ENCODE data around the gene BORCS8. TPM values are rescaled to one million over a fixed set of nuclear protein-coding genes. Genes with fewer than 3 reads are reported as not detected.

BORCS8 gene
- total RNA-seq, 2 donors from 2014 or later, result 18.0 to 26.9 TPM

DNA sequence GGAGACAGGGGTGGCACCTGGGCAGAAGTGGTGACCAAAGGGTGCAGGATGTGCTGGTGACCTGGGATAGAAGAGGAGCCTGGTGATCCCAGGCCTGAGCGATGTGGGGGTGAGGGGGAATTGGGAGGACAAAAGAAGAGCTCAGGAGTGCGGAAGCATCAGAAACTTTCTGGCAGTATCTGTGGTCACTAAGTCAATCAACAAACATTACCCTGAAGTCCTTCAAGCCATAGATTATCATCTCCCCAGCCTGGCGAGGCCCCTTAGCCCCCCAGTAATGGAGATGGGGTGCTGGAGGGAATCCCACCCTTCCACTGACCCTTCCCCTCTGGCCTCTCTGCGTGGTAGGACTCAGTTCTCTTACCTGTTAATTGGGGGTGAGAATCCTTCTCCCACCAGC is 32.4 kb downstream of the BORCS8 start:
- TF ChIP-seq CTCF (IDR thresholded peaks at IDR 0.05), result no peak
- TF ChIP-seq POLR2AphosphoS5 (IDR thresholded peaks at IDR 0.05), result no peak
- no peak for TF ChIP-seq POLR2A (IDR thresholded peaks at IDR 0.05)
- no peak for DNase-seq (ENCODE audit: low spot score)
- intact Hi-C loops (cut with DNase I), result no loop called here
- H3K4me1 ChIP-seq (replicated peaks), result no peaks in the 10 kb centered on the region
- no peaks in the 10 kb centered on the region for H3K27me3 ChIP-seq (replicated peaks; ENCODE audit: insufficient read depth)
- H3K4me3 ChIP-seq, result no peak overlapping the region
- no peak overlapping the region for H3K27ac ChIP-seq
- no peaks in the 10 kb centered on the region for H3K9me3 ChIP-seq
- no peaks in the 10 kb centered on the region for H3K36me3 ChIP-seq
- 97% methylated on average over 4 of the region's 4 CpGs for WGBS

DNA sequence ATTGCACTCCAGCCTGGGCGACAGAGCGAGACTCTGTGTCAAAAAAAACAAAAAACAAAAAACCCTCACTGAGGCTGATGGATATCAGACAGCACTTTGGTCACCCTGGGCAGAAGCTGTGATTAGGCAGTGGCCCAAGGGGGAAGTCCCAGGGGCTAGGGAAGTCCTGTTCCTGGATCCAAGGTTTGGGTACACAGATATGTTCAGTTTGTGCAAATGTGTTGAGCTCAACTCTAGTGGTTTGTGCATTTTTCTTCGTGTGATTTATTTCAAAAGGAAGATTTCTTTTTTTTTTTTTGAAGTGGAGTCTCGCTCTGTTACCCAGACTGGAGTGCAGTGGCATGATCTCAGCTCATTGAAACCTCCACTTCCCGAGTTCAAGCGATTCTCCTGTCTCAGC is 34.1 kb downstream of the BORCS8 start:
- TF ChIP-seq CTCF (IDR thresholded peaks at IDR 0.05) (no peak), POLR2AphosphoS5 (IDR thresholded peaks at IDR 0.05) (no peak), POLR2A (IDR thresholded peaks at IDR 0.05) (no peak)
- Histone ChIP-seq H3K9me3 (no peaks in the 10 kb centered on the region), H3K4me1 (replicated peaks) (no peaks in the 10 kb centered on the region), H3K36me3 (no peaks in the 10 kb centered on the region), H3K27me3 (replicated peaks; ENCODE audit: insufficient read depth) (no peaks in the 10 kb centered on the region), H3K4me3 (no peak overlapping the region), H3K27ac (no peak overlapping the region)
- 91% methylated on average over 6 of the region's 6 CpGs for WGBS
- intact Hi-C loops (cut with DNase I), result no loop called here
- DNase-seq (ENCODE audit: low spot score), result no peak

DNA sequence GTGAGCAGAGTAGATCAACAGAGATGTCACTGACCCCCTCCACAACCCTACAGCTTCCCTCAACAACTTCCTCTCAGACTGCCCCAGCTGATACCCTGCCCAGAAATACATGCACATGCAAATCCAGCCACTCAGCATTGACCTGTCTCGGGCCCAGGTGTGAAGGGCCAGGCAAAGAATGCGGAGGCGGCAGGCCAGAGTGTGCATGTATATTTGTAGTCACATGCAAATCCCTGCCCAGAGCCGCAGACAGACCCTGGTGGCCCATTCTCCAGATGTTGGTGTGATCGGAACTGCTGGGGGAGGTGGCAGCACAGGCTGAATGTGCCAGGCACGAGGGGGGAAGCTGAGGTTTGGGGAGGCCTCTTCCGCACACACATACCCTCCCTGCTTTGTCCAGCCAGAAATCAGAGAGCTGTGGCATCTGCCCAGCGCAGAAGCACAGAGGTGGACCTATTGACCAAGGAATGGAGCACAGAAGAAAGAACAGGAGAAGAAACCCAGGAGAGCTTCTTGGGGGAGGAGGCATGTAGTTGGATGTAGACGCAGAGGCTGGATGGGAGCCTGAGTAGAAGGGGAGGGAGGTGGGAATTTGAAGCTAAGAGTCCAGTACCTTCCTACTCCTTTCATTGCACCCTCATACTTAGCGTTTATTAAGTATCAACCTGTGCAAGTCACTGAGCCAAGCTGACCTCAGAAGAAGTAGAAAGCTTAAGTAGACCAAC is 36.3 kb downstream of the BORCS8 start:
- Histone ChIP-seq H3K27me3 (replicated peaks; ENCODE audit: insufficient read depth) (no peaks in the 10 kb centered on the region), H3K36me3 (no peaks in the 10 kb centered on the region), H3K4me3 (no peak overlapping the region), H3K4me1 (replicated peaks) (no peaks in the 10 kb centered on the region), H3K9me3 (no peaks in the 10 kb centered on the region), H3K27ac (no peak overlapping the region)
- WGBS, result 97% methylated on average over 10 of the region's 10 CpGs
- DNase-seq (ENCODE audit: low spot score), result no peak
- intact Hi-C loops (cut with DNase I), result no loop called here
- TF ChIP-seq POLR2AphosphoS5 (IDR thresholded peaks at IDR 0.05) (no peak), CTCF (IDR thresholded peaks at IDR 0.05) (no peak), POLR2A (IDR thresholded peaks at IDR 0.05) (no peak)

DNA sequence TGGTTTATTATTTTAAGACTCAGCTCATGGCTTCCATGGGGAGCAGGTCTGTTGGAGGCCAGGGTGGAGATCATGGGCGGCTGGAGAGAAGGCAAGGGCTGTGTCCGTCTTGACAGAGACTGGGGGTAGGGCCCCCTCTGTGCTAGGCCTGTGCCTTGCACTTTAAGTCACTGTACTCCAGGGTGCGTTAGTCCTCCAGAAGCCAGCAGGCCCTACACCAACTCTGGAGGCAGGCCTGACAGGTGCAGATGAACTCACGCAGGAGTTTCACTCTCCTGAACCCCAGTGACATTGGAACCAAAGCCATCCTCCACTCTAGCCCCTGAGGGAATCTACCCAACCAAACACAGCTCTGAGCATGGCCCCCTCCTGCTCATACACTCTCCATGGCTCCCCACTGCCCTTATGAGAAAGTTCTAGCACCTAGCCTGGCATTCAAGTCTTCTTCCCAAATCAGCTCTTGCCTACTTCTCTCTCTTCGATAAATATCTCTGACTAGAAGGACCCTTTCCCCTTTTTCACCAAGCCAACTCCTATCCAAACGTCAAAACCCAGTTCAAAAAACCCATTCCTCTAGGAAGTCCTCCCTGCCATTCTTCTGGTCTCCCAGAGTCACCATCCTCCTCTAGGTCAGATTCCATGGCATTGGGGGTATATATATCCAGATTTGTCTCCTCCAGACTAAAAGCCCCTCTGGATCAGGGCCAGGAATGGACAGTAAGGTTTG is 37.0 kb downstream of the BORCS8 start:
- H3K4me3 ChIP-seq, result no peak overlapping the region
- H3K27me3 ChIP-seq (replicated peaks; ENCODE audit: insufficient read depth), result no peaks in the 10 kb centered on the region
- no peaks in the 10 kb centered on the region for H3K36me3 ChIP-seq
- 93% methylated on average over 6 of the region's 6 CpGs for whole genome bisulfite sequencing
- no peak for DNase-seq (ENCODE audit: low spot score)
- H3K4me1 ChIP-seq (replicated peaks), result no peaks in the 10 kb centered on the region
- no peak overlapping the region for H3K27ac ChIP-seq
- no peak for TF ChIP-seq POLR2A (IDR thresholded peaks at IDR 0.05)
- no peak for TF ChIP-seq CTCF (IDR thresholded peaks at IDR 0.05)
- TF ChIP-seq POLR2AphosphoS5 (IDR thresholded peaks at IDR 0.05), result no peak
- intact Hi-C loops (cut with DNase I), result no loop called here
- H3K9me3 ChIP-seq, result no peaks in the 10 kb centered on the region

Measured in prostate gland (tissue), 2 donors.